Measurements from ENCODE around the gene SLC35F1. TPM values are rescaled to one million over a fixed set of nuclear protein-coding genes. Genes with fewer than 3 reads are reported as not detected.

SLC35F1 gene
- total RNA-seq, 1 experiment from 2014 or later, result 4.3 TPM

- TF ChIP-seq, protein P1, sequence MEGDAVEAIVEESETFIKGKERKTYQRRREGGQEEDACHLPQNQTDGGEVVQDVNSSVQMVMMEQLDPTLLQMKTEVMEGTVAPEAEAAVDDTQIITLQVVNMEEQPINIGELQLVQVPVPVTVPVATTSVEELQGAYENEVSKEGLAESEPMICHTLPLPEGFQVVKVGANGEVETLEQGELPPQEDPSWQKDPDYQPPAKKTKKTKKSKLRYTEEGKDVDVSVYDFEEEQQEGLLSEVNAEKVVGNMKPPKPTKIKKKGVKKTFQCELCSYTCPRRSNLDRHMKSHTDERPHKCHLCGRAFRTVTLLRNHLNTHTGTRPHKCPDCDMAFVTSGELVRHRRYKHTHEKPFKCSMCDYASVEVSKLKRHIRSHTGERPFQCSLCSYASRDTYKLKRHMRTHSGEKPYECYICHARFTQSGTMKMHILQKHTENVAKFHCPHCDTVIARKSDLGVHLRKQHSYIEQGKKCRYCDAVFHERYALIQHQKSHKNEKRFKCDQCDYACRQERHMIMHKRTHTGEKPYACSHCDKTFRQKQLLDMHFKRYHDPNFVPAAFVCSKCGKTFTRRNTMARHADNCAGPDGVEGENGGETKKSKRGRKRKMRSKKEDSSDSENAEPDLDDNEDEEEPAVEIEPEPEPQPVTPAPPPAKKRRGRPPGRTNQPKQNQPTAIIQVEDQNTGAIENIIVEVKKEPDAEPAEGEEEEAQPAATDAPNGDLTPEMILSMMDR (conservative IDR thresholded peaks at IDR 0.05), result no peak
- H3K27ac Mint-ChIP-seq, result no peak overlapping the region
These were observed 20.8 kb downstream of the SLC35F1 start for GRCh38 chr6:117927866-117928265.

More at GRCh38 chr6:117927866-117928265, 20.8 kb downstream of the SLC35F1 start:
- H3K79me1 ChIP-seq (ENCODE audit: insufficient read depth, low read depth, low read length, poor library complexity, severe bottlenecking), result no peaks in the 10 kb centered on the region
- no peak overlapping the region for H3K9ac ChIP-seq (ENCODE audit: extremely low read depth, insufficient read length, low read length)
- Mint-ChIP-seq H3K36me3 (ENCODE audit: insufficient read depth in 1 of 3, low read depth in 3 of 3) (peaks cover 6 to 25% (median 9%) of the 10 kb centered on the region in 3 experiments), H3K27me3 (ENCODE audit: low read depth) (peaks cover 3% of the 10 kb centered on the region), H3K9me3 (peaks cover 15 to 21% of the 10 kb centered on the region in 2 experiments), H3K4me1 (peaks cover 4% of the 10 kb centered on the region in 2 experiments), H3K4me3 (no peak overlapping the region)
- no peak overlapping the region for H3K4ac ChIP-seq (ENCODE audit: low read depth, low read length)
- no peak overlapping the region for H2BK15ac ChIP-seq (ENCODE audit: low read depth, low read length)
- no peak overlapping the region for H2BK5ac ChIP-seq (ENCODE audit: insufficient read length, low read length)
- peaks cover 4% of the 10 kb centered on the region for H3K9me3 ChIP-seq (ENCODE audit: control insufficient read depth, low read depth, low read length)
- H2BK12ac ChIP-seq (ENCODE audit: insufficient read length, low read depth, low read length), result no peak overlapping the region
- H2BK120ac ChIP-seq (ENCODE audit: low read depth, low read length, poor library complexity, severe bottlenecking), result no peak overlapping the region
- no peaks in the 10 kb centered on the region for H4K20me1 ChIP-seq (ENCODE audit: control insufficient read depth, insufficient read depth, insufficient read length)
- H2BK20ac ChIP-seq (ENCODE audit: low read depth, low read length, poor library complexity, severe bottlenecking), result no peak overlapping the region
- H3K4me1 ChIP-seq (ENCODE audit: insufficient read depth, low read length), result no peaks in the 10 kb centered on the region
- H3K18ac ChIP-seq (ENCODE audit: insufficient read length, low read depth, low read length), result no peak overlapping the region
- no peak overlapping the region for H3K27ac ChIP-seq (ENCODE audit: insufficient read length, low read depth, low read length)
- H3K56ac ChIP-seq (ENCODE audit: insufficient read length, low read depth, low read length), result no peak overlapping the region
- H4K8ac ChIP-seq (replicated peaks; ENCODE audit: insufficient read length, low read depth, low read length), result no peak overlapping the region
- no peaks in the 10 kb centered on the region for H3K23me2 ChIP-seq (ENCODE audit: insufficient read length, low read depth, low read length, poor library complexity, severe bottlenecking)
- DNase-seq, result no peak
- H3K4me2 ChIP-seq (ENCODE audit: insufficient read depth, insufficient read length, low read length), result no peak overlapping the region
- no peak overlapping the region for H3K23ac ChIP-seq (ENCODE audit: insufficient read length, low read depth, low read length)
- H4K91ac ChIP-seq (ENCODE audit: insufficient read length, low read depth, low read length), result no peak overlapping the region
- H2AFZ ChIP-seq (ENCODE audit: low read length), result no peak overlapping the region
- no peaks in the 10 kb centered on the region for H3K27me3 ChIP-seq (ENCODE audit: insufficient read depth, low read length)
- no peak overlapping the region for H3K14ac ChIP-seq (ENCODE audit: insufficient read depth, low read length)
- no CpG with 5 or more reads among the region's 3 CpGs for WGBS (ENCODE audit: extremely low coverage, insufficient read length, low lambda C conversion rate)
- H4K5ac ChIP-seq (ENCODE audit: insufficient read length, low read depth, low read length), result no peak overlapping the region
- H2AK5ac ChIP-seq (ENCODE audit: insufficient read length, low read length), result no peak overlapping the region
- H3K79me2 ChIP-seq (ENCODE audit: insufficient read depth, low read length), result no peaks in the 10 kb centered on the region
- H3T11ph ChIP-seq (ENCODE audit: low read length), result no peak overlapping the region
